ENCODE measurements around the gene SIAE.

SIAE gene

DNA sequence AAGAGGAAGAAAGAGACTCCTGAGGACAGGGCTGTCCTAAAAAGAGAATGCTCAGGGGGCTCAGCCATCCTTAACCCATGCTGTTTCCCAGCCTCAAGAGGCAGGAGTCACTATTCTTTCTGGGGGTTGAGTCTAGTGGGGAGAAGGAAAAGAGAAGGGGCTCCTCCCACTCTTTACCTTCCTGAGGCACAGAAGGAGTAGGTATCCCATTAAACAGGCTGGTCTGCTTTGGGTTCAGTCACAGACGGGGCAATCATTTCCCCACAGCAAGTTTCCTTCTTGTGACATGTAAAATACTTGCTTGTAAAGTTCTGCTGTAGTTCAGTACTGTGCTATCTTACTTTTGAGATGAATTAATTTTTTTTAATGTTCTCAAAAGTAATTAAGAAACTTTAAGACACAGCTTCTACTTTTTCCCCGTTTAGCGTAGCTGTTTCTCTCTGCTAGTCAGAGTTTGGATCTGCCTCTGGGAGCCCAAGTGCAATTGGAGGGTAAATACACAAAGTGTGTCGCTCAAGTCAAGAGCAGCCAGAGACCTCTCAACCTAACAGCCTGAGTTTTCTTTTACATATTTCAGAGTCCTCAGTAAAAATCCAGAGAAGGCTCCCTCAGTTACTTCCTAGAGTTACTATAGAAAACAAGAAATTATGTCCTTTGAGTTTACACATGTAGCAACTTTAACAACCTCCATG lies 88.7 kb downstream of the SIAE start:
- no peak for DNase-seq (ENCODE audit: low read depth)
- TF ChIP-seq, protein P1, sequence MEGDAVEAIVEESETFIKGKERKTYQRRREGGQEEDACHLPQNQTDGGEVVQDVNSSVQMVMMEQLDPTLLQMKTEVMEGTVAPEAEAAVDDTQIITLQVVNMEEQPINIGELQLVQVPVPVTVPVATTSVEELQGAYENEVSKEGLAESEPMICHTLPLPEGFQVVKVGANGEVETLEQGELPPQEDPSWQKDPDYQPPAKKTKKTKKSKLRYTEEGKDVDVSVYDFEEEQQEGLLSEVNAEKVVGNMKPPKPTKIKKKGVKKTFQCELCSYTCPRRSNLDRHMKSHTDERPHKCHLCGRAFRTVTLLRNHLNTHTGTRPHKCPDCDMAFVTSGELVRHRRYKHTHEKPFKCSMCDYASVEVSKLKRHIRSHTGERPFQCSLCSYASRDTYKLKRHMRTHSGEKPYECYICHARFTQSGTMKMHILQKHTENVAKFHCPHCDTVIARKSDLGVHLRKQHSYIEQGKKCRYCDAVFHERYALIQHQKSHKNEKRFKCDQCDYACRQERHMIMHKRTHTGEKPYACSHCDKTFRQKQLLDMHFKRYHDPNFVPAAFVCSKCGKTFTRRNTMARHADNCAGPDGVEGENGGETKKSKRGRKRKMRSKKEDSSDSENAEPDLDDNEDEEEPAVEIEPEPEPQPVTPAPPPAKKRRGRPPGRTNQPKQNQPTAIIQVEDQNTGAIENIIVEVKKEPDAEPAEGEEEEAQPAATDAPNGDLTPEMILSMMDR (IDR thresholded peaks at IDR 0.05; ENCODE audit: control insufficient read depth, extremely low read depth, insufficient read depth): no peak
- no peak overlapping the region for H3K4me3 ChIP-seq (ENCODE audit: low read depth, low read length)

DNA sequence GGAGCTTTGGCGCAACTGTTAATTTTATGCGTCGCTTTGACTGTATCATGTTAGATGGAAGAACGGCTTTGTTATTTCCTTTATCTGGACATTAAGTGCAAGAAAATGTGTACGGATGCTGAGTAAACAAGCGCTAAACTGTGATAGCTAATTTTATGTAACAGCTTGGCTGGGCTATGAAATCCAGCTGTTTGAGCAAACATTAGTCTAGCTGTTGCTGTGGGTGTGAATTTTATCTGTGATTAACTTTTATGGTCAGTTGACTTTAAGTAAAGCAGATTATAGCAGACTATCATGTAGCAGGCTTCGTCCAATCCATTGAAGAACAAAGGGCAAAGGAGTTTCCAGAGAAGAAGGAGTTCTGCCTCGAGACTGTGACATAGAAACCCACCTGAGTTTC lies 89.8 kb downstream of the SIAE start:
- DNase-seq (ENCODE audit: low read depth): no peak
- H3K4me3 ChIP-seq (ENCODE audit: low read depth, low read length): no peak overlapping the region
- TF ChIP-seq, protein P1 (IDR thresholded peaks at IDR 0.05; ENCODE audit: control insufficient read depth, extremely low read depth, insufficient read depth): no peak
